Chondrocyte (in vitro differentiated cells): ENCODE measurements around the gene RNPS1. TPM values are rescaled to one million over a fixed set of nuclear protein-coding genes. Genes with fewer than 3 reads are reported as not detected.
"Not testable (repeated sequence)": the region's sequence is repeated elsewhere in the genome, so short reads cannot be mapped to it uniquely, and the experiment has no call there.

Experiments
- DNase-seq: peaks from one replicate; pipeline ENCODE4 v3.0.0; 2021; ENCODE audit warnings: mixed read lengths, low spot score
- H3K27ac Mint-ChIP-seq: one replicate; pipeline ENCODE4 v1.8.0; 2021; ENCODE audit warnings: mild to moderate bottlenecking, moderate library complexity, mixed read lengths; ENCODE audit not compliant: unreplicated experiment
- H3K27me3 Mint-ChIP-seq: 2 replicates; pipeline ENCODE4 v1.8.0; 2021; ENCODE audit warnings: low read depth, mixed read lengths
- H3K36me3 Mint-ChIP-seq: 2 replicates; pipeline ENCODE4 v1.8.0; 2021; ENCODE audit warnings: low read depth, mixed read lengths
- H3K4me1 Mint-ChIP-seq: 2 replicates; pipeline ENCODE4 v1.8.0; 2021; ENCODE audit warnings: low read depth, mild to moderate bottlenecking, mixed read lengths
- H3K4me3 Mint-ChIP-seq: one replicate; pipeline ENCODE4 v1.8.0; 2021; ENCODE audit warnings: mild to moderate bottlenecking, moderate library complexity, mixed read lengths; ENCODE audit not compliant: unreplicated experiment
- H3K9me3 Mint-ChIP-seq: 2 replicates; pipeline ENCODE4 v1.8.0; 2021; ENCODE audit warnings: low read depth, mixed read lengths
- total RNA-seq: library from RNA; stranded (reverse); gene quantifications from 3 replicates; pipeline ENCODE4 v1.2.1, GENCODE V29; 2021
- TF ChIP-seq, protein P1 (sequence below): fragments of 200-600 bp; sonication (generic); IDR thresholded peaks from 2 replicates; pipeline ENCODE4 v1.5.0; 2021; ENCODE audit warnings: antibody characterized with exemption, mild to moderate bottlenecking, moderate library complexity

Gene RNPS1
- total RNA-seq, 1 donor from 2014 or later, result 109 TPM

DNA sequence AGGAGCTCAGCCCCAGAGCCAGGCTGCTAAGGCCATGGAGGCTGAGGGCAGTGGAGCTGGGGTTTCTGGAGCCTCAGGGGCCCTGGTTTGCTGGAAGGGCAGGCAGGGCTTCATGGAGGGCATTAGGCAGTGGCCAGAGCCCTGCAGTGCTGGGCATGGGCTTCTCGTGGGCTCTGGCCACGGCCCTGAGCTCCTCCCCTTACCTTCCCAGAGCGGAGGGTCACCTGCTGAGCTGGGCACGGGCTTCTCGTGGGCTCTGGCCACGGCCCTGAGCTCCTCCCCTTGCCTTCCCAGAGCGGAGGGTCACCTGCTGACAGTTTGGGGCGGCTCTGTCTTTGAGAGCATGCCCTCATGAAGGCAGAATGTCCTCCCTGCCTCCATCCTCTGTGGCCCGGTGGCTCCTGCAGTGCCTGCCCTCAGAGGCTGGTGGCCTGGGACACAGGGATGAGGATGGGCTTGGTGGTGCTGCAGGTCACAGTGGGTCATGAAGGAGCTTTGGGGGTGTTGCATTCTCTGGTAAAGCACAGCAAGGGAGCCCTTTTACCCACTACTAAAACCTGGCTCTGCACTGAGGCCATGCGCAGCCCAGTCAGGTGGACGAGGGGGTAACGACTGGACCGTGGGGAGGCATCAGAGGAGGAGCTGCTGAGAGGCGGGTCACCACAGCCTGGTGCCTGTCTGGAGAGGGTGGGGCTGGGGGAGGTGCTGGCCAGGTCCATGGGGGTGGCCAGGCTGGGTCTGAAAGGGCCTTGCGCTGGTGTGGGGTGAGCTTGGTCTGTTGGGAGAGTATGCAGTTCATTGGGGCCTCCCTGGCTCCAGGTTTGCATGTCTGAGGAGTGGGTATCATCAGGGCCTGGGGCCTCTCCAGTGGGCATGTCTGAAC is 2.9 kb upstream of the RNPS1 start:
- Mint-ChIP-seq H3K27me3 (no peaks in the 10 kb centered on the region), H3K36me3 (peaks cover 4% of the 10 kb centered on the region), H3K4me1 (peaks cover 22% of the 10 kb centered on the region), H3K4me3 (no peak overlapping the region), H3K27ac (no peak overlapping the region), H3K9me3 (no peaks in the 10 kb centered on the region)
- no peak for DNase-seq
- TF ChIP-seq, protein P1, sequence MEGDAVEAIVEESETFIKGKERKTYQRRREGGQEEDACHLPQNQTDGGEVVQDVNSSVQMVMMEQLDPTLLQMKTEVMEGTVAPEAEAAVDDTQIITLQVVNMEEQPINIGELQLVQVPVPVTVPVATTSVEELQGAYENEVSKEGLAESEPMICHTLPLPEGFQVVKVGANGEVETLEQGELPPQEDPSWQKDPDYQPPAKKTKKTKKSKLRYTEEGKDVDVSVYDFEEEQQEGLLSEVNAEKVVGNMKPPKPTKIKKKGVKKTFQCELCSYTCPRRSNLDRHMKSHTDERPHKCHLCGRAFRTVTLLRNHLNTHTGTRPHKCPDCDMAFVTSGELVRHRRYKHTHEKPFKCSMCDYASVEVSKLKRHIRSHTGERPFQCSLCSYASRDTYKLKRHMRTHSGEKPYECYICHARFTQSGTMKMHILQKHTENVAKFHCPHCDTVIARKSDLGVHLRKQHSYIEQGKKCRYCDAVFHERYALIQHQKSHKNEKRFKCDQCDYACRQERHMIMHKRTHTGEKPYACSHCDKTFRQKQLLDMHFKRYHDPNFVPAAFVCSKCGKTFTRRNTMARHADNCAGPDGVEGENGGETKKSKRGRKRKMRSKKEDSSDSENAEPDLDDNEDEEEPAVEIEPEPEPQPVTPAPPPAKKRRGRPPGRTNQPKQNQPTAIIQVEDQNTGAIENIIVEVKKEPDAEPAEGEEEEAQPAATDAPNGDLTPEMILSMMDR, result no peak

DNA sequence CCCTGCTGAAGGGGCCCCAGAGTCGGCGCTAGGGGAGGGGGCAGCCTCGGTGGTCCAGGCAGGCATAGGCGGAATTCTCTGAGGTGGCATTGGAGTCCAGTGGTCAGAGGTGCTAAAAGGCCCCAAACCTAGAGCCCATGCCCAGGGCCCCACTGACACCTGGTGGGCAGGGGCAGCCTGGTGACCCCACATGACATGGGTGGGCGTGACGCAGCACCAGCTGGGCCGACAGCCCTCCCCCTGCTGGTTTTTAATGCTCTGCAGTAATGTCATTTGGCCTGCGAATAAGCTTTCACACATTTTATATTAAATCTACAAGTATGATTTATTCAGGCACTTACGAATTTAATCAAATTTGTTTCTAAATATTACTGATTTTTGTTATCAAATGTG is 2.1 kb upstream of the RNPS1 start:
- TF ChIP-seq, protein P1, result no peak
- Mint-ChIP-seq H3K36me3 (peaks cover 4% of the 10 kb centered on the region), H3K4me3 (no peak overlapping the region), H3K9me3 (no peaks in the 10 kb centered on the region), H3K4me1 (peaks cover 28% of the 10 kb centered on the region), H3K27me3 (no peaks in the 10 kb centered on the region), H3K27ac (no peak overlapping the region)
- DNase-seq, result no peak

DNA sequence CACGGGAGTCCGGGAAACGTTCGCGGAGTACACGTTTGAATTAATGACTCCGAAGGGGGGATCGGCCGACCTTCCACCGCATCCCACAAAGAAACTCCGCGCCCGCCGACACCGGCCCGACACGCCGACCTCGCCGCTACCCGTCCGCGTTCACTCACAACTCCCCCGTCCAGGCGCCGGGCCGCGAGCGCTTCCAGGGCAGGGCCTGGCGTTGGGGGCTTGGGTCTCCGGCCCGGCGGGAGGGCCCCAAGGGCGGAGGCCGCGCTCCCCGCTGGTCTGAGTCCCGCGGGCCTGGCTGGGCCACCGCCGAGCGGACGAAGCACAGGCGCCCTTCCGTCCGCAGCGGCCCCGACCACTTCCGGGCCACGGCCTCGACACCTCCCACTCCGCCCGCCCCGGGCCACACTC is 417 bp downstream of the RNPS1 start:
- H3K27ac Mint-ChIP-seq, result peak overlapping the region; percentile 99
- DNase-seq, result peak; percentile 89
- not testable (repeated sequence) for H3K9me3 Mint-ChIP-seq, H3K27me3 Mint-ChIP-seq, H3K36me3 Mint-ChIP-seq
- peaks cover 38% of the 10 kb centered on the region for H3K4me1 Mint-ChIP-seq
- peak overlapping the region; percentile 88 for H3K4me3 Mint-ChIP-seq

DNA sequence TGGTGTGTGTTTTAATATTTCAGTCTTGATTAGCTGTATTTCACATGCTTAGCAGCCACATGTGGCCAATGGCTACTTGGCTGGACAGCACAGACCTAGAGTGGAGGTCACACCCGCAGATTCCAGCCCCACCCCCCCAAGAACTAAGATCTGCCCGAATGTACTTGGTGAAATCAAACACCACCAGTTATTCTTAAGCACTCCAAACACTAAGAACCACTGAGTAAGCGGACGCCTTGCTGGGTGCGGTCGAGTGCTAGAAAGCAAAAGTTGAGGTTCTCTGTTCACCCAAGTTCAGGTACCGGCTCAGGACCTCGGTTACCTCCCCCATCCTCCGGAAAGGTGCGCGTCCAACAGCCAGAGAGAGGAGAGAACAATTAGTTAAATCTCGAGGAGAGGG is 1.0 kb downstream of the RNPS1 start:
- not testable (repeated sequence) for H3K36me3 Mint-ChIP-seq, DNase-seq, H3K9me3 Mint-ChIP-seq, H3K27me3 Mint-ChIP-seq
- peak overlapping the region; percentile 85 for H3K27ac Mint-ChIP-seq
- peaks cover 38% of the 10 kb centered on the region for H3K4me1 Mint-ChIP-seq
- peak overlapping the region; percentile 88 for H3K4me3 Mint-ChIP-seq

DNA sequence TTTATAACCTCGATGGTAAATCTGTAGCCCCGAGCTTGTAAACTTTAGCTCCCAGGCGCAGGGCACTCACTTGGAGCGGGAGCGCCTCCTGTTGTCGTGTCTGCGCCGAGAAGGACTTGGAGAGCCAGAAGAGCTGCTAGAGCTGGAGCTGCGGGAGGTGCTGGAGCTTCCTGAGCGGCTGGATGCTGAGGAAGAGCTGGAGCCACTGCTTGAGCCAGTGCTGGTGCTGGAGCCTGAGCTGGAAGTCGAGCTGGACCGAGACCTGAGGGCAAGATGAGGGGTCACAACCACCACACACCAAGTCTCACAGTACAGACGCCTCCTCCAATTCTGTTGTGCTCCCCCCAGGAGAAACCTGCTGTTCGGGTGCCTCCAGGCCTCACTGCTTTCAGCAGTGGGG is 4.9 kb downstream of the RNPS1 start:
- H3K36me3 Mint-ChIP-seq, result peaks cover 11% of the 10 kb centered on the region
- DNase-seq, H3K4me3 Mint-ChIP-seq, H3K27me3 Mint-ChIP-seq, H3K9me3 Mint-ChIP-seq, H3K27ac Mint-ChIP-seq: not testable (repeated sequence)
- peaks cover 29% of the 10 kb centered on the region for H3K4me1 Mint-ChIP-seq

DNA sequence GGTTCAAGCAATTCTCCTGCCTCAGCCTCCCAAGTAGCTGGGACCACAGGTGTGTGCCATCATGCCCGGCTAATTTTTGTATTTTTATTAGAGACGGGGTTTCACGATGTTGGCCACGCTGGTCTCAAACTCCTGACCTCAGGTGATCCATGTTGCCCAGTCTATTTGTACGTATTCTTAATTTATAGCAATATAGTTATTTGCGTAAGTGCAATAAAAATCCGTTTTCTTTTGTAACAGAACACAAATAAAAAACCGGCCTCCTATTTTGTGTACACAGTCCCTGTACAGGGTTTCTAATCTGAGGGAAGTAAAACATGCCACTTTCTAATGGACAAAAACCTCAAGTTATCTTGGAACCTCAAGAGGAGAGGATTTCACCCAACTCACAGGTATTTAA is 7.7 kb downstream of the RNPS1 start:
- DNase-seq, result no peak
- no peak overlapping the region for H3K4me3 Mint-ChIP-seq
- peaks cover 14% of the 10 kb centered on the region for H3K4me1 Mint-ChIP-seq

DNA sequence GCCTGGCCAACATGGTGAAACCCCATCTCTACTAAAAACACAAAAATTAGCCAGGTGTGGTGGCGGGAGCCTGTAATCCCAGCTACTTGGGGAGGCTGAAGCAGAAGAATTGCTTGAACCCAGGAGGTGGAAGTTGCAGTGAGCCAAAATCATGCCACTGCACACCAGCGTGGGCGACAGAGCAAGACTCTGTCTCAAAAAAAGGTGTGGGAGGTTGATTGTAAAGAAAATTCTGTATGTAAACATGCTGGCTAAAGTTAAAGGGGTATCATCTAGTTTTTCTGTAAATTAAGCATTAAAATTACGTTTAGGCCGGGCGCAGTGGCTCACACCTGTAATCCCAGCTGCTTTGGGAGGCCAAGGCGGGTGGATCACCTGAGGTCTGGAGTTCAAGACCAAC is 9.4 kb downstream of the RNPS1 start:
- DNase-seq, H3K27me3 Mint-ChIP-seq, H3K4me1 Mint-ChIP-seq, H3K9me3 Mint-ChIP-seq, H3K27ac Mint-ChIP-seq, H3K4me3 Mint-ChIP-seq: not testable (repeated sequence)
- peaks cover 26% of the 10 kb centered on the region for H3K36me3 Mint-ChIP-seq

More for the DNA sequence above, 7.7 kb downstream of the RNPS1 start:
- Mint-ChIP-seq H3K27me3 (no peaks in the 10 kb centered on the region), H3K36me3 (peaks cover 27% of the 10 kb centered on the region), H3K9me3 (no peaks in the 10 kb centered on the region), H3K27ac (no peak overlapping the region)
- TF ChIP-seq, protein P1, result no peak
